GM21529 (cell line): ENCODE results near the gene CHM.
A peak's percentile ranks its signal among the peaks of the same experiment; 100 is the strongest.
"Not testable (repeated sequence)": the region's sequence is repeated elsewhere in the genome, so short reads cannot be mapped to it uniquely, and the experiment has no call there.

Experiments used
- ATAC-seq: cut with Tn5 transposase; IDR thresholded peaks from one replicate; pipeline ENCODE4 v1.9.1; 2021; ENCODE audit not compliant: unreplicated experiment

The CHM gene

GRCh38 chrX:85996555-85996954, 50.8 kb downstream of the CHM start:
- no peak for ATAC-seq

DNA sequence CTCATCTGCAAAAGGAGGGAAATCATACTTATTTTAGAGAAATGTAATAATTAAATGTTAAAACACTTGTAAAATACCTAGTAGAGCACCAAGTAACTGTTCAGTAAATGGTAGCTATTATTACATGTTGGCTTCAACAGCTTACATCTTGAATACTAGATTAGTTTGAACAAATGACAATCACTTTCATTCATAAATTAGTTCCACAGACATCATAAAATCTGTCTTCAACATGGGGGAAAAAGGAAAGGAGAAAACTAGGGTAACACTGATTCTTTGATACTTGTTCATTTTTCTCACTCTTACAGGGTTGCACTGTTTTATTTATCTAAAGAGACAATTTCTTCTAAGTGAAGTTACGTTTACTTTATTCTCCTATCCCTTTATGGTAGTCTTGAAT, 51.7 kb downstream of the CHM start:
- no peak for ATAC-seq

- ATAC-seq: no peak
These were observed 52.6 kb downstream of the CHM start for GRCh38 chrX:85994797-85995196.

GRCh38 chrX:85994228-85994627, 53.1 kb downstream of the CHM start:
- ATAC-seq: no peak

DNA sequence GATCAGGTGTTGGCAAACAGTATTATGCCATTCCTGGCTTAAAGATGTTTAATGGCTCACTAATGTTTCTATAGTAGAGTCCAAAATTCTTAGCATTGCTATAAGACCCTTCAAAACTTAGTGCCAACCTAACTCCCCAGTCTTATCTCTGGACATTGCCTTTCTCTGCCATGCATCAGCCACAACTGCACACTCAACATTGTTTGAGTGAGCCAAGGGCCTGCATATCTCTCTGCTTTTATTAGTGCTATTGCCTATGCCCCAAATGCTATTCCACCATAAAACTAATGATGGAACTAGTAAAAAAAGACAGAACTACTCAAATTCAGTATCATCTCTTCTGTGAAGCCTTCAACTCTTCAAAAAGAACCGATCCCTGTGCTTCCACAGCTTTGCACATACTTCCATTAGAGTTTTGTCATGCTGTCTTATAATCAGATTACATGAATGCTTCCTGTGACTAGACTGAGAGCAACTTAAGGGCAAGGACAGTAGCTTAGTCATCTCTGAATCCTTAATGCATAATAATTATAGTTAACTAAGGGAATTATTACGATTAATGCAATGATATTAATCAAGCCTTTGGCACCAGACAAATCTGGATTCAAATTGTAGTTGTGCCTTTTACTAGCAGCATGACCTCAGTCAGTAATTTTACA, 53.7 kb downstream of the CHM start:
- ATAC-seq: no peak

DNA sequence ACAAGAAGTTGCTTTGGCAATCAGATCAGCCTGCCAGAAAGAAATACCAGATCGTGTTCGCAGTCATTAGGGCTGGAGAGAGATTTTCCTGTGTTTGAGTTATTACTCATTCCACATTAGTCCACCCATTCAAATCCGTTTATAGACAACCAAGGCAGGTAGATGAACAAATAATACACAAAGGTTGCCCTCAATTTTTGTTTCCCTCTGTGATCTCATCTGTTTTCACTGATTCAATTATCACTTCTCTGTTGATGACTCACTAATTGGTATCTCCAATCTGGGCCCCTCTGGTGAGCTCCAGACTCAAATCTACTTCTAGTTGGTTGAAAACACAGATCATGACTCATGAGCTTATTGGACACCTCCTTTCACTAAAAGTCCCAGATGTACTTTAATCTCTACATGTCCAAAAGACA, 54.5 kb downstream of the CHM start:
- no peak for ATAC-seq

DNA sequence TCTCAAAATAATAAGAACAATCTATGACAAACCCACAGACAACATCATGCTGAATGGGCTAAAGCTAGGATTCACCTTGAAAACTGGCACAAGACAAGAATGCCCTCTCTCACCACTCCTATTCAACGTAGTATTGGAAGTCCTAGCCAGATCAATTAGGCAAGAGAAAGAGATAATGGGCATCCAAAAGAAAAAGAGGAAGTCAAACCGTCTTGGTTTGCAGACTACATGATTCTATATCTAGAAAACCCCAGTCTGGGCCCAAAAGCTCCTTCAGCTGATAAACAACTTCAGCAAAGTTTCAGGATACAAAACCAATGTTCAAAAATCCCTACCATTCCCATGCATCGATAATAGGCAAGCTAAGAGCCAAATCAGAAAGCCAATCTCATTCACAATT, 59.0 kb downstream of the CHM start:
- ATAC-seq: no peak

DNA sequence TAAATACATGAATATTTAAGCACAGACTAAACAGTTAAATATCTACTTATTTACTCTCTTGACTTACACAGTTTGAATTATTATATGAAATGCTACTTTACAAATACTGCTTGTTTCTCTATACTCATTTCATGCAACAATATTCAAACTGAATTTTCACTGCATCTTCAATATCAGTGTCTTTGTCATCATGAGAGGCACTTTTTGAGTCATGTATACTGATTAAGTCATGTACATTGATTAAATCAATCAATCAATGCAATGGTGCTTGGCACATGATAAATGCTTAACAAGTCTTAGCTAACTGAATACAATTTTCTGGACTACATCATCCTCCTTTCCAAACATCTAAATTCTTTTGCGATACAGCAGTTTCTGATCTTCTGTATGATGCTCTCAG, 67.1 kb downstream of the CHM start:
- ATAC-seq: no peak

DNA sequence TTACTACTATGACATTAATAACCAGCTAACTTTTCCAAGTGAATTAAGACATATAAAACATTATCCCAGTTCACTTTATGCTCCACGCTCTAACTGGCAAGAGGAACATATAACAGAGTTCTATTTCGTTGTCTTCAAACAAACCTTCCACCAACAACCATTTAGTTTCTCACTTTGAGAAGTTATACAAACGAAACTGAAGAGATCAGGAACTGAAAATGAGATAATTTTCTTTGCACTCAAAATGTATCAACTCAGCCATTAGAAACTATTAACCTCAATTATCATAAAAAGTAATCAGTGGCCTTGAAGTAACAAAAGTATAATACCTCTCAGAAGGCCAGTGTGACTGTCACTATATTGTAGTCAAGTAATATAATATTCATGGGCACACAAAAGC, 70.1 kb downstream of the CHM start:
- peak; percentile 90 for ATAC-seq

- ATAC-seq: not testable (repeated sequence)
These were observed 75.0 kb downstream of the CHM start for GRCh38 chrX:85972351-85972750.

DNA sequence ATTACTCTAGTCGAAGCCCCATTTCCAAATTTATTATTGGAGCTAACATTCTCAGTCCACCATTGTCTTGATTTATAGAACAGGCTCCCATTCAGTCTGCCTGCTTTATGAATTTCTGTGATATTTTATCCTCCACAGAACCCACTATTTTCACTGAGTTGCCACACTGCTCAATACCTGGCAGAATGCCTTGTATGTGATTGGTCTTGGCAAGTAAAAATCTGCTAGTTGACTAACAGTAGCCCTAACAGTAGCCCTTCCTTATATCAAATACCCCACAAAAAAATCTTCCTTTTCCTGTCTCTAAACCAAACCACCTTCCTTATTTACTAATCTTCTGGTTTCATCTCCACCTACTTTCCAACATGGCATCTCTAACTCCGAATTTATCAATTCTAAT, 82.6 kb downstream of the CHM start:
- no peak for ATAC-seq

DNA sequence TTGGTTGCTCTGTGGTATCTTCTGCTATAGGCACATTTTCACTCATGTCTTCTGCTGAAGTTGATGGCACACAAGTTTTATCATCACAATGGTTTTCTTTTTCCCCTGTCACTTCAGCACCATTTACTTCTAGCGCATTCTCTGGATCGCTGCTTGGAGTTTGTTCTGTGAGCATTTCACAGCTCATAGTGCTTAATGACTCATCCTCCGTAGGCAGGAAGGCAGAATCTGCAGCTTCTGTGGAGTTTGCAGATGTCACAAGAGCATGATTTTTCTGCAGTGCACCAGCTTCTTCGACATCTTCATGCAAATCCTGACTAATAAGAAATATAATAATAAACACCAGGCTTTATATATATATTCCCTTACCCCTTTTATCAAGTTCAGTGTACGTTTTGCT, 83.6 kb downstream of the CHM start:
- ATAC-seq: no peak

GRCh38 chrX:85955510-85955909, 91.8 kb downstream of the CHM start:
- ATAC-seq: no peak

- not testable (repeated sequence) for ATAC-seq
These were observed 102.6 kb downstream of the CHM start for GRCh38 chrX:85944751-85945150.

DNA sequence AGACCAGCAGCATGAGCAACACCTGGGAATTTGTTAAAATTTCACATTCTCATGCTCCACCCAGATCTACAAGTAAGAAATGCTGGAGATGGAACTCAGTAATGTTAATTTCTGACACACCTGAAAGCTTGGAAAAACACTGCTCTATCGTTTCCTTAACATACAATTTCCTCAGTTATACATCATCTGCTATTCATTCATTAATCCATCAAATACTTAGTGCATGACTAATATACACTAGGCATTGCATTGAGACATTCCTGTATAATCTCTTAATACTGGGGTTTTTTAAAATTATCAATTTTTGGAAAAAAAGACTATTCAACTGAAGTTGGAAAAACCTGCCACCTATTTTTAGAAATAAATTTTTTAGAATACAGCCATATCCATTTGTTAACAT, 106.1 kb downstream of the CHM start:
- ATAC-seq: no peak

DNA sequence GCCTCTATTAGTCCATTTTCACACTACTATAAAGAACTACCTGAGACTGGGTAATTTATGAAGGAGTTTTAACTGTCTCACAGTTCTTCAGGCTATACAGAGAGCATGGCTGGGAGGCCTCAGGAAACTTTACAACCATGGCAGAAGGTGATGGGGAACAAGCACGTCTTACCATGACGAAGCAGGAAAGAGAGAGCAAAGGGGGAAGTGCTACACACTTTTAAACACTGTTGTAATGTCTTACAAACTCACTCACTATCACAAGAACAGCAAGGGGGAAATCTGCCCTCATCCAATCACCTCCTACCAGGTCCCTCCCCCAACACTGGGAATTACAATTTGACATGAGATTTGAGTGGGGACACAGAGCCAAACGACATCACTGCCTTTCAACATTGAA, 107.4 kb downstream of the CHM start:
- not testable (repeated sequence) for ATAC-seq

DNA sequence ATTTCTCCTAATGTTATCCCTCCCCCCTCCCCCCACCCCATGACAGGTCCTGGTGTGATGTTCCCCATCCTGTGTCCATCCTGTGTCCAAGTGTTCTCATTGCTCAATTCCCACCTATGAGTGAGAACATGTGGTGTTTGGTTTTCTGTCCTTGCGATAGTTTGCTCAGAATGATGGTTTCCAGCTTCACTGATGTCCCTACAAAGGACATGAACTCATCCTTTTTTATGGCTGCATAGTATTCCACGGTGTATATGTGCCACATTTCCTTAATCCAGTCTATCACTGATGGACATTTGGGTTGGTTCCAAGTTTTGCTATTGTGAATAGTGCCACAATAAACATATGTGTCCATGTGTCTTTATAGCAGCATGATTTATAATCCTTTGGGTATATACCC, 113.0 kb downstream of the CHM start:
- ATAC-seq: not testable (repeated sequence)

GRCh38 chrX:85930099-85930498, 117.3 kb downstream of the CHM start:
- ATAC-seq: no peak

DNA sequence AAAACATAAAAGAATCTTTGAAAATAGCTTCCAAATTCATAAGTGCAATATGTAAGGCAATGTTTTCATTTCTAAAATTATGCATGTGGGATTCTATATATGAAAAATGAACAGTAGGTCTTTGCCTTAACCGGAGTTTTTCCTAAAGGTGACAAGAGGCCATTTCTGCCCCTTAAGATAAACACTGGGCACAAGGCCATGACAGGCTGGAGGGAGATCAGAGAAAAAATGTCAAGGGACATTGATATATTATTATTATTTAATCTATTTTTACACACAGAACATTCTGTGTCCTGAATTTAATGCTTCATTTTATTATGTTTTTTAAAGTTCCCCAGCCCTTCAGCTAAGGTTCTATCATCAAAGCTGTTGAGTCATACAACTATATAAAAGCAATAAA, 118.8 kb downstream of the CHM start:
- no peak for ATAC-seq

- ATAC-seq: no peak
These were observed 119.6 kb downstream of the CHM start for GRCh38 chrX:85927740-85928139.

DNA sequence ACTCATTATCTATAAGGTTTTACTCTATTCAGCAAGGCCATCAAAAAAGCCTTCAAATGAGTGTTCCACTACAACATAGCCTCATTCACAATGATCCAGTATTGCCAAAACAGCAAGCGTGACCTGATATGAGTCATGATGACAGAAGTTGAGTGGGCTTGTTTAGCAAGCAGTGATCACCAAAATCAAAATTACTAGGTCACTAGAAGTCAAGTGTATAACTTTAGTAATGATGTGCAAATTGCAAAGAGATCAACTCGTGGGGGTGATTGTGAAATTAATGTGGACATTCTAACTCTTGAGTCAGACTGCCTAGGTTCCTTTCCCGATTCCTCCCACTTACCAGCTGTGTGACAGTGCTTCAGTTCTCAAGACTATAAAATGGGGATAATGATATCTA, 124.5 kb downstream of the CHM start:
- no peak for ATAC-seq

DNA sequence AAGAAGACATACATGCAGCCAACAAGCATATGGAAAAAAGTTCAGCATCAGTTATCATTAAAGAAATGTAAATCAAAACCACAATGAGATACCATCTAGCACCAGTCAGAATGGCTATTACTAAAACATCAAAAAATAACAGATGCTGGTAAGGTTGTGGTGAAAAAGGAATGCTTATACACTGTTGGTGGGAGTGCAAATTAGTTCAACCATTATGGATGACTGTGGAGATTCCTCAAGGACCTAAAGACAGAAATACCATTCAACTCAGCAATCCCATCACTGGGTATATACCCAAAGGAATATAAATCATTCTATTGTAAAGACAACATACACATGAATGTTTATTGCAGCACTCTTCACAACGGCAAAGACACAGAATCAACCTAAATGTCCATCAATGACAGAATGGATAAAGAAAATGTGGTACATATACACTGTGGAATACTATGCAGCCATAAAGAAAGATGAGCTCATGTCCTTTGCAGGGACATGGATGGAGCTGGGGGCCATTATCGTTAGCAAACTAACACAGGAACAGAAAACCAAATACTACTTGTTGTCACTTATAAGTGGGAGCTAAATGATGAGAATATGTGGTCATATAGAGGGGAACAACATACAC, 130.6 kb downstream of the CHM start:
- not testable (repeated sequence) for ATAC-seq

DNA sequence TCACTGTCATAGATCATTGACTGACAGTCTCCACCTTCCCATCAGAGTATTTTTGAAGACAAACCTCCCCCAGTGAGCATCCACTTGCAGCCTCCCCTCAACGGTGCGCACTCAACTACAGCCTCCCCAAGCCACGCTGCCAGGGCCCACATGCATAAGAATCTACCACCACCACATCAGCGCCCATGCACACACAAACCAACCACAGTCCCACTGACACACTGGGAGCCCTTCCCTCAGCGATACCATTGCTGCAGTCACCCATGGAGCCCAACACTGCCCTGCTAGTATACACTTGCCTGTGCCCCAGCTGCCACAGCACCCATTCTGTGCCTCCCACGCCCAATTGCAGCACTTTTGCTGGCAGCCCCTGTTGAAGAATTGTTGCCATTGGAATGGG, 132.9 kb downstream of the CHM start:
- no peak for ATAC-seq
